Stimulated activated CD4-positive, alpha-beta T cell treated with anti-CD3 and anti-CD28 coated beads, Interleukin-15, amount 100 ng/mL, for 48 hours (primary cell): ENCODE results near the gene SETD5.
A peak's percentile ranks its signal among the peaks of the same experiment; 100 is the strongest.
"Not testable (repeated sequence)": the region's sequence is repeated elsewhere in the genome, so short reads cannot be mapped to it uniquely, and the experiment has no call there.

ENCODE experiments used
- DNase-seq, 2 donors: peaks; one replicate each; pipeline ENCODE4 v3.0.0-alpha.2; 2020; ENCODE audit warnings: low read depth in 2 of 2

The SETD5 gene

DNA sequence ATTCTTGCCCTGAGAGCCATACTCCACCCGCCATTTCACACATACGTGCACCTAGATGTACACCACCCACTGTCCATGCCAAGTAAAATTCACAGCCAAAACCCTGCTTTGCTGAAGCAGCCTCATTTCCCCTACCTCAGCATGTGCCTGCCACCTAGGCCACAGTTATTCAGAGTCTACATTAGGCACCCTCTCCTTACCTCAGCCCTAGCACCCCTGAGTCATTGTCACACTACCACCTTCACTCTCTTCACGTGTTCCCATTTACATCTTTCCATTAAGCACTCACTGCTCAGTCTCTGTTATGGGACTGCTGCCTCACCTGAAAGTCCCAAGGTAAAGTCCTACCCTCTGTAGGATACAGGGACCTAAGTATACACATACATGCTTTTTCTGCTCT is 70.0 kb downstream of the SETD5 start:
- no peak for DNase-seq

DNA sequence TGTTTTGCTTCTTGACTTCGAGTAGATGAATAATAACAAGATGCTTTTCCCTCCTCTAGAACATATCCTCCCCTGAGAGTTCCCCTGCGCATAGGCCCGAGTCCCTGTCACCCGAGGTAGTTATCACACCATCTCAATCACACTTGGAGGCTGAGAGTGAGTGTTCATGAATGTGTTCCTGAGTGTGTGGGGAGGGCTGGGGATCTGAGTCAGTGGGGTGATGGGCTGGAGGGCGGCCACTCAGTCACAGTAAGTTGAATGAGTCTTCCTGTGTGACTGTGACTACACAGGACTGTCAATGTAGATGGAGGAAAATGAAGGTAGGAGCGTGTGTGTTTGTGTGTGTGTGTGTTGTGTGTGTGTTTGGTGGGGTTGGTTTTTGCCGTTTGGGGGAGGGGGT is 71.0 kb downstream of the SETD5 start:
- peak; percentile 20 to 25 for DNase-seq

DNA sequence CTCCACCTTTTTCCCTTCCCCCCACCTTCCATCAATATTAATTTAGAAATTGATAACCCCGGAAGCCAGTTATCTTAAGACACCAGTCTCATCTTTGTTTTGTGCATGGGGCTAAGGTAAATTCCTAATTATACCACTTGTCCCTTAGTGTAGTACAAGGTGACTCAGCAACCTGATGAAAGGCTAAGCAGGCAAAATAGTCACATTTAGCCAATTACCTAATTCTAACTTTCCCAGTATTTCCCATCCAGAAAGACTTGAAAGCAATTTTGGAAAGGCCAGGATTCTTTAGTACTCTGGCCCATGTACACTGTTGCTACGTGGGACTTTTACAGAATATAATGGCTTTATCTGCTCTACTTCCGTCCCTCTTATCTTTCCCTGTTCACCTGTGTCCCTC is 72.6 kb downstream of the SETD5 start:
- DNase-seq, result no peak

DNA sequence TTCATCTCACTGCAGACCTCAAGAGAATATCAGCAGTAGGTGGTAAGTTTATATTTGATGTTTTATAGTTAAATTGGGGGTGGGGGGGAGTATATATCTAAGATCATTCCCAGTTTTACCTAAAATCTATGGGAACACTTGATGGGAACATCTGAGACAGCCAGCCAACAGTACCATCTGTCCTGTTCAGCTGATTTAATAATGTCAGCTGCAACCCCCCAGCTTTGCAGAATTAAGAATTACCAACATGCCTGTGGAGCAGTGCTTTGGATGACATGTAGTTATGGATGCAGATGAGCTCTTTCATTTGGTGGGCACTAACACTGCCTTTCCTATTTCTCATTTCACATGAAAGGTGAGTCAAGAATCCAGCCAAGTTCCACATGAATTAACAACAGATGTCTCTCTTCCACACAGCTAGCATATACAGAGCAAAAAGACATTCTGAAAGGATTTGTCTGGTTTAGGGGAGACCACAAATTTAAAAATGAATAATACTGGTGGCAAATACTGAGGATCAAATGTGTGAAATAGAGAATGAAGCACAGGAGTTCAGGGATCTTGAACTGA is 76.2 kb downstream of the SETD5 start:
- DNase-seq, result no peak

DNA sequence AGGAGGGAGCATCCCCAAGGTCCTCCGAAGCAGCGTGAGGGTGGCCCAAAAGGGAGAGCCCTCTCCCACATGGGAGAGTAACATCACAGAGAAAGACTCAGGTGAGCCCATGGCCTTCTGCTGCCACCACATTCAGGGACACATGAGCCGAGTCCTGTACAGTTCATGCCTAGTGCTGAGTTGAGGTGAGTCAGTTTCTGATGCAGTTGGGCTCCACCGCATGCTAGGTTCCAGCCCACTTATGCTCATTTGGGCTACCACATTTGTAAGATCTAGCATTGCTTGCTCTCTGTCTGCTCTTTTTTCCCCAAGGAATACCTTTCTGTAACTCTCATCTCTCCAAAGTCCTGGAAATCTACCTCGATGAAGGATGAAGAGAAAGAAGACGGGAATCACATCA is 77.1 kb downstream of the SETD5 start:
- no peak for DNase-seq

DNA sequence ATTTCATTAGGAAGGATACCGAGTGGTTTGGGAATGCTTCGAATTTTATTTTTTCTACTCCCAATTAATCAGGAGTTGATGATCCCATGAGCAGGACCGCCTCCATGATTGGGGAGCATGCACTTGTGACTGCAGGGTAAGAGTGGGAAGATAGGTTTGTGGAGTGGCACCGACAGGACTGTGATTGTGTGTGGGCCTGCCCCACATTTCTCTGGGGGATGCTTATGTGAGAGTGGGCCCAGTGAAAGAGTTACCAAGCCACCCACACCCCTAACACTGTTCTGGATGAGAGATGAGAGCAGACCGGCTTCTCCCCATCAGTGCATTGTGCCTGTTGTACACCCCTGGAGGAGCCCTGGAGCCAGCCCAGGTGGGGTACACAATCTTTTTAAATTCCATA is 79.5 kb downstream of the SETD5 start:
- DNase-seq, result no peak

DNA sequence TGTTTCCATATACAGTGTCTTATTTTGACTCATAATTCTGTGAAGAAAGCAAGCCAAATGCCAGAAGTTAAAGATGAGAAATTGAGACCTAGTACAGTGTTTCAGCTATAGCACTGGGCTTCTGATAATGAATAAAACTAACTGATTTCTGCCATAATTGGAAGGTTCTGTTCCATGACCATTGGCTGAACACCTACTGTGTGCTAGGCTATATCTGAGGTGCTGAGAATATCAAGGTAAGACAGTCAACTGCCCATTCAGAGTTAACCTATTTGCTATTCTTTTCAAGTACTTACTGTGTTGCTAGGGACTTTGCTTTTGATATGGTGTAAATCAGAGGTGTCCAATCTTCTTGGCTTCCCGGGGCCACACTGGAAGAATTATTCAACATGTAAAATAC is 82.8 kb downstream of the SETD5 start:
- no peak for DNase-seq

DNA sequence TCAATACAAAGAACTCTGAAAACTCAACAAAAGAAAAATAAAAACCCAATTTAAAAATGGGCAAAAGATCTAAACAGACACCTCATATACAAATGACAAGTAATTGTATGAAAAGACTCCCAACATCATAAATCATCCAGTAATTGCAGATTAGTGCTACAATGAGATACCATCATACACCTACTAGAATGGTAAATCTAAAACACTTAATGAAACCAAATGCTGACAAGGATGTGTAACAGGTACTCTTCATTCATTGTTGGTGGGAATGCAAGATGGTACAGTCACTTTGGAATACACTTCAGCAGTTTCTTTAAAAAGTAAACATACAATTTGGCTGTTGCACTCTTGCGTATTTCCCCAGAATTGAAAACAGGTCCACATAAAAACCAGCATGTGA is 87.8 kb downstream of the SETD5 start:
- DNase-seq, result no peak

DNA sequence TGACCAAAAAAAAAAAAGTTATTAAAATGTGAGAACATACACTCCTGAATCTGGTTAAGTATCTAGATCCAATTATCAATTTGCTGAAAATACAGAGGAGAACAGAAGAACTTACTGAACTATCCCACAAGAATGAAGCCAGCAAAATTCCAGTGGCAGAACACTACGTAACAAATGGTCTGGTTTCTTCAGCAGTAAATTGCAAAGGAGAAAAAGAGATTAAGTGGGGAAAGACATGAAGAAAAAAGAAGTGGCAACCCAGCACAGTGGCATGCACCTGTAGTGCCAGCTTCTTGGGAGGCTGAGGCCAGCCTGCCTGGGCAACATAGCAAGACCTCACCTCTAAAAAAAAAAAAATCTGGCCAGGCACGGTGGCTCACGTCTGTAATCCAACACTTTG is 94.1 kb downstream of the SETD5 start:
- no peak for DNase-seq

DNA sequence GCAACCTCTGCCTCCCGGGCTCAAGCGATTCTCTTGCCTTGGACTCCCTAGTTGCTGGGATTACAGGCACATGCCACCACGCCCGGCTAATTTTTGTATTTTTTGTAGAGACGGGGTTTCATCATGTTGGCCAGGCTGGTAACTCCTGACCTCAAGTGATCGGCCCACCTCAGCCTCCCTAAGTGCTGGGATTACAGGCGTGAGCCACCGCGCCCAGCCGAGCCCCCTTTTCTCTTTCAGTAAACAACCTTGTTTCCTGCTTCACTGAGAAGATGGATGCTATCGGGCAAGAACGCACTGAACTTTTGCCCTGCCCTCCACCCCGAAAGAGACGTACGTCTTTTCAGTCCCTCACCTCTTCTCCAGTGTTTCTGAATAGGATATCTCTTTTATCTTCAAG is 96.6 kb downstream of the SETD5 start:
- DNase-seq, result not testable (repeated sequence)

DNA sequence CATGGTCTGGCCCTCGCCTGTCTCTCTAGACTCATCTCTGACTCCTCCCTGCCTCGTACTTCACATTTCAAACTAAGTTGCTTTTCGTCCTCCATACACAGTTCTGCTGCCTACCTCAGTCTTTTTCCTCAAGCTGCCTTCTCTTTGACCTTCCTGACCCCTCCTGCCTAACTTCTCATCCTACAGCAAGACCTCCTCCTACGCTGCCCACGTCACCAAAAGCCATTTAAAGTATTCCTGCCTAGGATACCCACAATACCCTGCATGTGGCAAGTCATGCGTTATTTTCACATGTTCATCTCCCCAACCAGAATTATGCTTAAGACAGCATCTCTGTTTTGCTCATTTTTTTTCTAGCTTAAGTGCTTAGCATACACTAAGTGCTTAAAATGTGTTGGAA is 99.5 kb downstream of the SETD5 start:
- no peak for DNase-seq

DNA sequence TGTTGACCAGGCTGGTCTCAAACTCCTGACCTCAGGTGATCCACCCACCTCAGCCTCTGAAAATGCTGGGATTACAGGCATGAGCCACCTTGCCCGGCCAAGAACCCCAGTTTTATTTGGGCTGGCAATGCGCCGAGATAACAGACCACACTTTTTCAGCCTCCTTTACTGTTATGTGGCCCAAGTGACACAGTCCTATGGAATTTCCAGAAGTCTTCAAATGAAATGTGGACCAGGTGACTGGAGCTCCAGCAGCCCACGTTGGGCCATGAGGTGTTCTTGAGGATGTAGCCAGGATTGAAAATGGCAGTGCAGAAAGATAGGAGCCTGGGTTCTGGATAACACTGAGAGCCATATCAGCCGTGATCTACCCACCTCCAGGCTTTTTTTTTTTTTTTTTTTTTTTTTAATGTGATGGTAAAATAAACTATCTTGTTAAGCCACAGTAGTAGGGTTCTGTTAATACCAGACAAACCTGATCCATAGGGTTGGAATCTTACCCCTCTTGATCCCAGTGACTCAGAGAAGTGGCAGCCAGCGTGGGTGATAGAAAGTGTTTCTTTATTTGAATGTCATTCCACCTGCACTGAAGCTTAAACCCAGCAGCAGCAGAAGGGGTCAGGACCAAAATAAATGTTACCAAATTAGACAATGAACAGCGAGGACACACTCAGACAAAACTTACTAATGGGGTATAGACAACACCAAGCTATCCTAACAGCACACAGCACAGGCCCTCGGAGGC is 100.6 kb downstream of the SETD5 start:
- DNase-seq, result no peak

DNA sequence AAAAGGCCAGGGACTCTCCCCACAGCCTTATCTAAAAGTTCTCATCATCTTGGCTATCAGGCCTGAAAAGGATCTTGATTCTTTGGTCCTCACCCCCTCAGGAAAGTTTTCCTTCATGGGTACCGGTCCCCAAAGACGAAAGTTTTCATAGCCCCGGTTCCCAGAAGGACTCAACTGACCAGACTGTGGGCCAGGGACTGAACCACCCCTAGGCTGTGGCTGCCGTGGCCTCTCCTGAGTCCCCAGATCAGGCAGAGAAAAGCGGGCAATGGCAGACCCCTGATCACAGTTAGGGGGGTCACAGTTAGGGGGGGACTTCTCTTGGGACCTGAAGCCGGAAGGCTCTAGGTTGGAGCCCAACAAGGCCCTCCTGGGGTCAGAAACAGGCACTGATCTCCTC is 101.4 kb downstream of the SETD5 start:
- DNase-seq, result no peak

DNA sequence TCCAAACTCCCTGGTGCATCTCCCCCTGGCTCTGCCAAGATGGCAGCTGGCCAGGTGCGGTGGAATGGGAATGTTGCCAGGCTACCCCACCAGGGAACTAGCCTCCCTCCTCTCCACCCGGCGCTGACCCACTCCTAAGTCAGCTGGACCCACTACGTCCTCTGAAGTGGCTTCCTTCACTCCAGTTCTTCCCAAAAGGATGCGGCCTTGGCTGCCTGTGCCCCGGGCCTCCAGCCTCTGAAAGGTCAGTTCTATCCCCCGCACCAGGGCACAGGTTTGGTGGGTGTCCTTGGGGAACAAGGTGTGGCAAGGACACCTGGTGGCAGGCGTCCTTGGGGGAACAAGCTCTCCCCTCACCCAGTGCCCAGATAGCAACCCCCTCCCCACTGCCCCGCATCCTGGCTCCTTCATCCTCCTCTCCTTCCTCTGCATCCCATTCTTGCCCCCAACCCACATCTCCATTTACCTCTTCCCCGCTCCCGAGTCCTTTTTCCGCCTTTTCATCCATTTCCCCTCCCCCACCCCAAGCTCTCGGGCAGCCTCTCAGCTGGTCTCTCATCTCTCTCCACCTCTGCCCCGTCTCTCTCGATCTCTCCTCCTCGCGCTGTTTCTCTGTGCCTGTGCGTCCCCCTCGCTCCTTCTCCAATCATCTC is 102.2 kb downstream of the SETD5 start:
- no peak for DNase-seq

DNA sequence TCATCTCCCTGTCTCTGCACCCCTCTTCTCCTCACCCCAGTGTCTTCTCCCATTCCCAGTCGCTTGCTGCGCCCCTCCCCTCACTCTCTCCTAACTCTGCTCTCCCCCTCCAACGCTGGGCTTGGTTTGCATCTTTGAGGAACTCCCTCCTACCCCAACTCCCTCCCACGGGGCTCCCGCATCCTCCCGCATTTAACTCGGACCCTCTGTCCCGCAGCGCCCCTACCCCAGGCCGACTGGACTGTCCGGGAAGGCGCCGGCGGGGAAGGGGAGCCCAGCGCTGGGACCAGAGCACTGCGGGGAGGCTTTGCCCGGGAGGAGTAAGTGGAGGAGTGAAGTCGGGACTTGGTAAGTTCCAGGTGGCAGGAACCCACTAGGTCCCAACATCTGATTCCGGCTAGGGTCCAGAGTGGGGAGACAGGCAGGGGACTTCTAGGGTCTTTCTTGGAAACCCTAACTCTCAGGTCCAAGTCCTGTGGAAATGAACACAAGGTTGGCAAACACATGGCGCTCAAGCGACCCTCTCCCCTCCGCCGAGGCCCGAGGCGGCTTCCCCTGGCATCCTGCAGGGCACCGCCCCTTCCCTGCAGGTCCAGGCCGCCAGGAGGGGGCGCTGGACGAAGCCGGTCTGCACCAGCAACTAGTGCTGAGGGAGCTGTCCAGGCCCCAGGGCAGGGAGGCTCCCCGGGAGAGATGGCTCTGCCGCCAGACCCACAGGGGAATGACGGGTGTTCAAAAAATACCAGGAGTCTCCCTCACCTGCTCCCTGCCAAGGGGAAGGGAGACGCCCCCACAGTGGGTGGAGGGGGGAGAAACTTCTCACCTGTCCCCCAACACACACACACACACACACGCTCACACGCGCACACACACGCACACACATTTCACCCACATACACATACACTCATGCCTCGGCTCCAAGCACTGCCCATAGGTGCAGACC is 103.0 kb downstream of the SETD5 start:
- peak; percentile 50 to 76 for DNase-seq

DNA sequence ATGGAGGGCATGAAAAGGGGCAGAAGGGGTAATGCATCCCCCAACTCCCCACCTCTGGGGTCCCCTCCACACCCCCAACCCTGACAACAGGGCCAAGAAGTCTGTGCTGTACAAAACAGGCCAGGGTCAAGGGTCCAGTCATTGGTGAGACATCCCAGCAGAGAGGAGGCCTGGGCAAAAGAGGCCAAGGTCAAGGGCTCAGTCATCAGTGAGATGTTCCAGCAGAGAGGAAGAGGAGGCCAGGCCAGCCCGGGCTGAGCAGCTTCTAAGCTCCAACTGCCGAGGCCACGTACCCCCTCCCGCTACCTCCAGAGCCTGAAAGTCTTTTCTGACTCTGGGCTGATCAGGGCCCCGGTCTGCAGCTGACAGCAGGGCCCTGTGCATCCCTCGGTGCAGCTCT is 103.8 kb downstream of the SETD5 start:
- no peak for DNase-seq

DNA sequence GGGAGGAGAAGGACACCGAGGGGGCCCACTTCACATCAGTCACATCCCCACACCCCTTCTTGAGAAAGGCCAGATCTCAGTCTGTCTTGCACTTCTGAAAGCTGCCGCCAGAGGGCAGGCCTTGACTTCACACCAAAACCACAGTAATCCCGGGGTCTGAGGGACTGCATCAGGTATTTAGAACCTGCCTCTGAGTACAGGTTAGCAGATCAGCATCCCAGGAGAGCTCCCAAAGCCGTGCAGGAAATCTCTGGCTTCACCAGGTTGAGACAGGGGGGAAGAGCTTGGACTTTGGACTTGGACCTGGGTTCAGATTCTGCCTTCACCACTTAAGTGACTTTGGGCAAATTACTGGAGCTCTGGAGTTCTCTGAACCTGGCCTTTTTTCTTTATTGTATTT is 105.9 kb downstream of the SETD5 start:
- DNase-seq, result peak; percentile 41 to 54

DNA sequence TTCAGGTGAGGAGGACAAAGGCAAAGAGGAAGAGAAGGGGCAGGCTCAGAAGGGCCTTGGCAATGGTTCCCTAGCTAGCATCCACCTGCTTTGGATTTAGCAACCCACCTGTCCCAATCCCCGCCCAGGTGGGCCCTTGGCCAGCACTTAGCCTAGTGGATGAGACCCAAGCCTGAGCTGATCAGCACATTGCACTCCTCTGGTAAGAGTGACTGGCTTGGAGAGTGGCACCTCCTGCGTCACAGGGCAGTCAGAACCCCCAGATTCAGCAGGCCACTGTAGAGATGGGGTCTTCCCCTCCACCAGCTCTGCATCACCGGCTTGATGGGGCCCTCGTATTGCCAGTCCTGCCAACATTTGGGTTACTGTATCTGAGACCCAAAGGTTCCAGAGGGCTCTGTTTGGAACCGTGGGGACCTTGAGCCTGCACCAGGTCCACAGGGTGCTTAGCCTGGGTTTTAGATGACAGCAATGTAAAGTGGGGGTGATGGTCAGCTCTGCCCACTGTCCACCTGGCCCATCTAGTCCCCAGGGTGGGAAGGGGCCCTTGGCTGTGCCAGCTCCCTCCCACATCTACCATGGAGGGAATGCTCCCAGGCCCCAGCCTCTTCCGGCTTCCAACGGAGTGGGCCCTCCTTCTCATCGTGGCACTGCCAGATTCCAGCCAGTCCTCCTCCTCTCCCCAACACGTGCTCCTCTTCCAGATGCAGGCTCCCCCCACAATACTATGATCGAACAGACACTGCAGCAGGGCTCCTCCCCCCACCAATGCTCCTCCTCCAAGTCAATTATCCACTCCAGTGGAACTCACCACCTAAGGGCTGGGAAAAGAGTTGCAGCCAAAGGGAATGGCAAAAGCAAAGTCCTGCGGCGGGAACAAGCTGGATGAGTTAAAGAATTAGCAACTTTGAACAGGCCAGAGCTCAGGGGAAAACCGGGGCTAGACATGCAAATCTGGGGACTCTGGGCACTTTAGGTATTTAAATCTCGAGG is 110.5 kb downstream of the SETD5 start:
- no peak for DNase-seq

DNA sequence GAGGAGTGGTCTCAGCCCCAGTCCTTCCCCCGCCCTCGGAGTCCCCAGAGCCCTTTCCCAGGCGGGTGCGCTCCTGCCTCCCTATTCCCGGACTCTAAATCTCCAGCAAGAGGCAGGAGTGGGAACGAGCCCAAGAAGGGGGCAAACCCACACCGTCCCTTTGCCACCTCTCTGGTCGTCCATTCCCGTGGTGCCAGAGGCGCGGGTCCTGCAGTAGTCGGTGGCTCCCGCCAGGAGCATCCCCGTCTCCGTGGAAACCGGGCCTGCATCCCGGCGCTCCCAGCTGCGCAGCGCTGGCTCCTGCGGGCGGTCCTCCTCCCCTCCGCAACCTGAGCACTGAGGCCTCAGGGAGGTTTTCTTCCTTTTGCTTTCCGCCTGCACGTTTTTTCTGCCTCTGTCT is 111.4 kb downstream of the SETD5 start:
- no peak for DNase-seq

DNA sequence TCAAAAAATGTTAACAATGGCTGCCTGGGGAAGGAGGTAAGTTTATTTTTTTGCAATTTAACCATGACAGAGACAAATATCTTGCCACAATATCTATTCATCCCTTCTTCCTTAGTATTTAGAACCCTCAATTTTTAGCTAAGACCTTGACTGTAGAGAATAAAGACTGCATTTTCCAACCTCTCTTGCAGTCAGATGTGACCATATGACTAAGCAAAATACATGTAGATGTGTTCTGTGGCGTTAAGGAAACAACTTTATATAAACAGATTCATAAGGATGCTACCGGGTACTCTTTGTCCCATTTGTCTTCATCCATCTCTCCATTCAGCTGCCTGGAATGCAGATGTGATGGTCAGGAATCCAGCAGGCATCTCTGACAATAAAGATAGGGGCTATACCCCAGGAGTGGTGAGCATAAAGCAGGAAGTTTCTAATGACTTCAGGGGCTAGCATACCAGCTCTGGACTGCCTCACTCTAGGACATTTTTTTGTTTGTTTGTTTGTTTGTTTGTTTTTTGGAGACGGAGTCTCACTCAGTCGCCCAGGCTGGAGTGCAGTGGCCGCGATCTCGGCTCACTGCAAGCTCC is 115.1 kb downstream of the SETD5 start:
- DNase-seq, result no peak

DNA sequence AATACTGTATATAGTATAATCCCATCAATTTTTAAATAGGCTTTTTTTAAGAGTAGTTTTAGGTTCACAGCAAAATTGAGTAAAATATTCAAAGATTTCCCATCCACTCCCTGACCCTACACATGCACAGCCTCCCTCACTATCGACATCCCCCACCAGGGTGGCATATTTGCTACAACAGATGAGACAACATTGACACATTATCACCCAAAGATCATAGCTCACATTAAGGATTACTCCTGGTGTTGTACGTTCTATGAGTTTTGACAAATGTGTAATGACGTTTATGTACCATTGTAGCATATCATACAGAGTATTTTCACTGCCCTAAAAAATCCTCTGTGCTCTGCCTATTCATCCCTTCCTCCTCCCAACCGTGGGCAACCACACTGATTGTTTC is 116.9 kb downstream of the SETD5 start:
- DNase-seq, result no peak
